GM12873 (cell line): ENCODE results near the gene PSEN1.

Source experiments
- TF ChIP-seq, protein P1 (sequence below): IDR thresholded peaks from 2 replicates; pipeline ENCODE4 v1.5.1; 2012; ENCODE audit warnings: low read depth, mild to moderate bottlenecking, moderate library complexity, low read length, control low read depth; ENCODE audit not compliant: insufficient read depth; ENCODE audit errors: missing control alignments

The PSEN1 gene

GRCh38 chr14:73242357-73242901 lies 106.1 kb downstream of the PSEN1 start:
- TF ChIP-seq, protein P1, sequence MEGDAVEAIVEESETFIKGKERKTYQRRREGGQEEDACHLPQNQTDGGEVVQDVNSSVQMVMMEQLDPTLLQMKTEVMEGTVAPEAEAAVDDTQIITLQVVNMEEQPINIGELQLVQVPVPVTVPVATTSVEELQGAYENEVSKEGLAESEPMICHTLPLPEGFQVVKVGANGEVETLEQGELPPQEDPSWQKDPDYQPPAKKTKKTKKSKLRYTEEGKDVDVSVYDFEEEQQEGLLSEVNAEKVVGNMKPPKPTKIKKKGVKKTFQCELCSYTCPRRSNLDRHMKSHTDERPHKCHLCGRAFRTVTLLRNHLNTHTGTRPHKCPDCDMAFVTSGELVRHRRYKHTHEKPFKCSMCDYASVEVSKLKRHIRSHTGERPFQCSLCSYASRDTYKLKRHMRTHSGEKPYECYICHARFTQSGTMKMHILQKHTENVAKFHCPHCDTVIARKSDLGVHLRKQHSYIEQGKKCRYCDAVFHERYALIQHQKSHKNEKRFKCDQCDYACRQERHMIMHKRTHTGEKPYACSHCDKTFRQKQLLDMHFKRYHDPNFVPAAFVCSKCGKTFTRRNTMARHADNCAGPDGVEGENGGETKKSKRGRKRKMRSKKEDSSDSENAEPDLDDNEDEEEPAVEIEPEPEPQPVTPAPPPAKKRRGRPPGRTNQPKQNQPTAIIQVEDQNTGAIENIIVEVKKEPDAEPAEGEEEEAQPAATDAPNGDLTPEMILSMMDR, result no peak

DNA sequence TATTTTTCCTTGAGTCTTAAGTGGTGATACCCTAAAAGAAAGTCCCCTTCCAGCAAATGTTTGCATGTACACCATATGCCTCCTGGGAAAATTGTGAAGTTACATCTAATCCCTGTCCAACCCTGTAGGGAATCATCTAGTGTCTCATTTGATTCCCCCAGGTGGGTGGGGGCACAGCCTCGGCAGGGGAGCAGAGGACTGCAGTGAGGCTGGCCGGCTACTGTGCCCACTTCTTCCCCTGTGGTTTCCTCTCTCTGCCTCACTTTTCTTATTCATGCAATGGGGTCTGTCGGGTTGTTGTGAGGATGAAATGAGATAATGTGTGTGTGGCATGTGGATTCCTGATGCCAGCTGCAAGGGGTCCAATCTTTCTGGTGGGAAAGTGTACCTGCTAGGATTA lies 107.0 kb downstream of the PSEN1 start:
- TF ChIP-seq, protein P1, result no peak

GRCh38 chr14:73243748-73244147 lies 107.4 kb downstream of the PSEN1 start:
- TF ChIP-seq, protein P1, result no peak

GRCh38 chr14:73244541-73245290 lies 108.4 kb downstream of the PSEN1 start:
- TF ChIP-seq, protein P1, result no peak

DNA sequence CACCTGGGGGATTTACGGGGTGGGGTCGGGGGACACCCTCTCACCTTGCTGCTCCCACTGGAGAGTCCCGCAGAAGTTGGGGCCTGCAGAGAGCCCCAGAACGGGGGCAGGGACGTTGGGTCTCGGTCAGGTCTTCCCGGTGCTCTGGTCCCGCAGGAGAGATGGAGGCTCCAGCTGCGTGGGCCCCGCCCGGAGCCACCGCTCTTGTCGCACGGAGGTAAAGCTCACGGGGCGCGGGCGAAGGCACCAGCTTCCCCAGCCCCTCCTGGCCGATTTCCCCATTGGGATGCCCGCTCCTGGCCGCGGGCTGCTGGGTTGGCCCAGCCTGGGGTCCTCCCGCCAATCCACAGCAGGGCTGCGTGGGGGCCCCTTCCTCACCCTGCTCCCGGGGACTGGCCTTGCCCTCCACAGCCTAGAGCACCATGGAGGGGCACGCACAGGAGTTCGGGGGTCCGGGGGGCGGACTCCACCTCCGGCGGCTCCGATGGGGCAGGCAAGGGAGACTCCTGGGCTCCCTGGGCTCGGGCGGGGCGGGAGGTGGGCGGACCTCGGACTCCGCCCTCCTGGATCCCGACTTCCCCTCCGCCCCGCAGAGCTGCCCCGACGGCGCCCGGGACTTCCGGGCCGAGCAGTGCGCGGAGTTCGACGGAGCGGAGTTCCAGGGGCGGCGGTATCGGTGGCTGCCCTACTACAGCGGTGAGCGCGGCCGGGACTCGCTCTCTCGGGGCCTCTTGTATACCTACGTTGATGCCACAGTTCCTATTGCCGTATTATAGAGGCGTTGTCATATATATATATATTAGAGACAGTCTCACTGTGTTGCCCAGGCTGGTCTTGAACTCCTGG lies 109.4 kb downstream of the PSEN1 start:
- TF ChIP-seq, protein P1, result no peak

DNA sequence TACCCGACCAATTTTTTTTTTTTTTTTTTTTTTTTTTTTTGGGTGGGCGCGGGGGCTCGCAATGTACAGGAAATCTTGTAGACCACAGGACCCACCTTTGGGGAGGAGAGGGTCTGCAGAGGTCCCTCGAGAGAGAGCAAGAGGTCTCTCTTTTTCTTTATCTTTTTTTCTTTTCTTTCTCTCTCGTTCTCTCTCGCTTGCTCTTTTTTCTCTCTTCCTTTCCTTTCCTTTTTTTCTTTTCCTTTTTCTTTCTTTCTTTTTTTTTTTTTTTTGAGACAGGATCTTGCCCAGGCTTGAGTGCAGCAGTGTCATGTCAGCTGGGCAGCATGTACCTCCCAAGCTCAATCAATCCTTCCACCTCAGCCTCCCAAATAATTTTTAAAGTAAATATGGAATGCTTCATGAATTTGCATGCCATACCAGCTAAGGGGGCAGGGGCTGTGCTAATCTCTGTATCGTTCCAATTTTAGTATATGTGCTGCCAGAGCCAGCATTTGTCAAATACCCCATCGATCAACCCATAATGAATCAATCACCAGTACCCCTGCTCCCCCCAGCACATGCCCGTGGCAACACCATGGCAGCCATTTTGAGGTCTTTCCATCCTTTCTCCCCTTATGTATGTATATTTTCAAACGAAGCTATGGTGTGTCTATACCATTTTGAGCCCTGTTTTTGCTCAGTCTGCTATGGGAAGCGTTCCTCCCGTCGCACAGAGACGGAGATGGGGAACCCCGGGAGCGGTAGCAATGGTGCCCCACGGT lies 110.3 kb downstream of the PSEN1 start:
- TF ChIP-seq, protein P1, result no peak
